ENCODE measurements around the gene CGNL1.
A peak's percentile ranks its signal among the peaks of the same experiment; 100 is the strongest.

The CGNL1 gene, protein sequence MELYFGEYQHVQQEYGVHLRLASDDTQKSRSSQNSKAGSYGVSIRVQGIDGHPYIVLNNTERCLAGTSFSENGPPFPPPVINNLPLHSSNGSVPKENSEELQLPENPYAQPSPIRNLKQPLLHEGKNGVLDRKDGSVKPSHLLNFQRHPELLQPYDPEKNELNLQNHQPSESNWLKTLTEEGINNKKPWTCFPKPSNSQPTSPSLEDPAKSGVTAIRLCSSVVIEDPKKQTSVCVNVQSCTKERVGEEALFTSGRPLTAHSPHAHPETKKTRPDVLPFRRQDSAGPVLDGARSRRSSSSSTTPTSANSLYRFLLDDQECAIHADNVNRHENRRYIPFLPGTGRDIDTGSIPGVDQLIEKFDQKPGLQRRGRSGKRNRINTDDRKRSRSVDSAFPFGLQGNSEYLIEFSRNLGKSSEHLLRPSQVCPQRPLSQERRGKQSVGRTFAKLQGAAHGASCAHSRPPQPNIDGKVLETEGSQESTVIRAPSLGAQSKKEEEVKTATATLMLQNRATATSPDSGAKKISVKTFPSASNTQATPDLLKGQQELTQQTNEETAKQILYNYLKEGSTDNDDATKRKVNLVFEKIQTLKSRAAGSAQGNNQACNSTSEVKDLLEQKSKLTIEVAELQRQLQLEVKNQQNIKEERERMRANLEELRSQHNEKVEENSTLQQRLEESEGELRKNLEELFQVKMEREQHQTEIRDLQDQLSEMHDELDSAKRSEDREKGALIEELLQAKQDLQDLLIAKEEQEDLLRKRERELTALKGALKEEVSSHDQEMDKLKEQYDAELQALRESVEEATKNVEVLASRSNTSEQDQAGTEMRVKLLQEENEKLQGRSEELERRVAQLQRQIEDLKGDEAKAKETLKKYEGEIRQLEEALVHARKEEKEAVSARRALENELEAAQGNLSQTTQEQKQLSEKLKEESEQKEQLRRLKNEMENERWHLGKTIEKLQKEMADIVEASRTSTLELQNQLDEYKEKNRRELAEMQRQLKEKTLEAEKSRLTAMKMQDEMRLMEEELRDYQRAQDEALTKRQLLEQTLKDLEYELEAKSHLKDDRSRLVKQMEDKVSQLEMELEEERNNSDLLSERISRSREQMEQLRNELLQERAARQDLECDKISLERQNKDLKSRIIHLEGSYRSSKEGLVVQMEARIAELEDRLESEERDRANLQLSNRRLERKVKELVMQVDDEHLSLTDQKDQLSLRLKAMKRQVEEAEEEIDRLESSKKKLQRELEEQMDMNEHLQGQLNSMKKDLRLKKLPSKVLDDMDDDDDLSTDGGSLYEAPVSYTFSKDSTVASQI

DNA sequence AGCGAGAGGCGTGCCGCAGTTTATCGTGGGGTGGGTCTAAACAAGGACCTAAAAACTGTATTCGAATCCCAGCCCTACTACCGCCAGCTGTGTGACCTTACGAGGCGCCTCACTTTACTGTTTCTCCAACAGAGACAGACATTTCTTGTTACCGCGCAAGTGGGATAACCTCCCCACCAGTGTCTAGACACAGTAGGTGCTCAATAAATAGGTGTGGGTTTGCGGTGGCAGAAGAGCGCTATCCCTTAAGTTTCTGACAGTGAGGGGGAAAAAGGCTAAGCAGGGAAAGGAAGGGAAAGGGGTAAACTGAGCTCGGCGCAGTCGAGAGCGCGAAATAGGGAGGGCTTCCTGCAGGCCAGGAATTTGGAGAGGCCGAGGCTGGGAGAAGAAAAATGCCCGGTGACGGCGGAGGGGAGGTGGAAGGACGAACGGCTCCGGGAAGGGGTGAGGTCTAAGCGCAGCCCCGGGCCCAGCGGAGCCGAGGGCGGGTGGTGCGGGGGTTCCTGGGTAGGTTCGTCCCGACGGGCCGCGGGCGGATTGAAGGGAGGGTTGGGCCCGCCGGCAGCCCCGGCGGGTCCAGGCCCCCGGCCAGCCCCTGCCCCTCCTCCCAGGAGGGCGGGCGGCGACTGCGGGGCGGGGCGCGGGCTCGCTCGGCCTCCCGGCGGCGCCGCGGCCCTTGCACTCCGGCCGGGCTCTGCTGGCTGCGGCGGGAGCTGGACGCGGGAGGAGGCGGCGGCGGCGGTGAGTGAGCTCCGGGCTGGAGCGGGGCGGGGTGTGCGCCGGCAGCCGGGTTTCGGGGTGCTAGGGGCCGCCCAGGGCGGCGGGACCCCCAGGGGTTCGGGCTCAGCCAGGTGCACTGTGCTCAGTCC lies at the start of gene CGNL1:
TSS of gene CGNL1 (plus strand) at position 679 of the 869 bp plus-strand sequence. CDS start 61,495 bp downstream, outside the sequence.
- peak; percentile 76 for DNase-seq (ENCODE audit: low spot score)

DNA sequence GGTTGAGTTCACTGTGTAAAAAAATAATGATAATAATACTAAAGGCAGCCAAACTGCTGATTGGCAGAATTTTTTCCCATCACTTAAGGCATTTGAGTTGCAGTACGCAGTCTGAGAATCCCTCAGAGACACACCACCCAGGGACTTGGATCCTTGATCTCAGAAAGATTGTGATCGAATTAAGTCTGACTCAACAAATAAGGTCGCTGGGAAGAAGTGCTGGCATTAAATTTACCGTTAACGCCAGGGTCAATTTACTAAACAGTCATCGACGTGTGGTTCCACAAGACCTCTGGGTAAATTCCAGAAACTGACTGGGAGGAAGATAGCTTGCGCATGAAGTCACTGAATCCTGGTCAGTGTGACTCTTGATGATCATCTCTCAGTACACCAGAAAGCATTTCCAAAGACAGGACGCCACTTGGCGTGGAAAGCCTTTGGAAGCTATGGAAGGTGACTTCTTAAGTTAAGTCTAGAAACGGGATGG lies 48.3 kb upstream of the CGNL1 start:
- DNase-seq (ENCODE audit: low spot score): no peak

DNA sequence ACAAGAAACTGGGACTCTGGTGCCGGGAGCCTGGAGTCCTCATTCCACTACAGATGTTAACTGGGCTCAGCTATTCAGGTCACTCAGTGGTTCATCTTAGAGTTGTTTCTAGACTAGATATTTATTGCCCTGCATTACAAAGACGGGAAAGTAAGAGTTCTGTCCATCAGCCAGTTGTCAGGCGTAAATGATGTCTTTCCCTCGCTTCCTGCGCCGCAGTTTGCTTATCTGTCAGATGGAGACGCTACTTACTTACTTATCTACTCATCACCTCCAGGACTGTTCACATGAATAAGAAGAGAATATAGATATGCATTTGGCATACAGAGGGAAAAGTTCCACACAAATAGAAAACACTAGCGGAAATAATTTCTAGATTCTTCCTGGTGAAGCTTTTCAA lies 47.8 kb upstream of the CGNL1 start:
- no peak for DNase-seq (ENCODE audit: low spot score)

DNA sequence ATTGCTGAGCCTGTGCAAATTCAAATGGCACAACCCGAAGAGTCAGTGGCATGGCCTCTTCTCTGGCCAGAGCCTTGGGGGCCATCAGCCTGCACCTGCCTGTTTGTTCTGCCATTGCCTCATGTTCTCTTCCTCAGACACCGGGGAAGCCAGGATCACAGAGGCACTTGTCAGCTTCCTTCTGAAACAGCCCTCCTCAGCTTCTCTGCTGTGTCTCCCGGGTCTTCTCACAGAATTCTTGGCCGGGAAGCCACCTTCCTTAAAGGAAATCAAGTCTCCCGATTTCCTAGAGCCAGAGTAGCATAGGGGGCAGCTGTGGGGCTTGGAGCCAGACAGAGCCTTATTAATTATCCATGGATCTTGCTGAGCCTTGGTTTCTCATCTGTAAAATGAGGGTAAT lies 47.4 kb upstream of the CGNL1 start:
- DNase-seq (ENCODE audit: low spot score): no peak

DNA sequence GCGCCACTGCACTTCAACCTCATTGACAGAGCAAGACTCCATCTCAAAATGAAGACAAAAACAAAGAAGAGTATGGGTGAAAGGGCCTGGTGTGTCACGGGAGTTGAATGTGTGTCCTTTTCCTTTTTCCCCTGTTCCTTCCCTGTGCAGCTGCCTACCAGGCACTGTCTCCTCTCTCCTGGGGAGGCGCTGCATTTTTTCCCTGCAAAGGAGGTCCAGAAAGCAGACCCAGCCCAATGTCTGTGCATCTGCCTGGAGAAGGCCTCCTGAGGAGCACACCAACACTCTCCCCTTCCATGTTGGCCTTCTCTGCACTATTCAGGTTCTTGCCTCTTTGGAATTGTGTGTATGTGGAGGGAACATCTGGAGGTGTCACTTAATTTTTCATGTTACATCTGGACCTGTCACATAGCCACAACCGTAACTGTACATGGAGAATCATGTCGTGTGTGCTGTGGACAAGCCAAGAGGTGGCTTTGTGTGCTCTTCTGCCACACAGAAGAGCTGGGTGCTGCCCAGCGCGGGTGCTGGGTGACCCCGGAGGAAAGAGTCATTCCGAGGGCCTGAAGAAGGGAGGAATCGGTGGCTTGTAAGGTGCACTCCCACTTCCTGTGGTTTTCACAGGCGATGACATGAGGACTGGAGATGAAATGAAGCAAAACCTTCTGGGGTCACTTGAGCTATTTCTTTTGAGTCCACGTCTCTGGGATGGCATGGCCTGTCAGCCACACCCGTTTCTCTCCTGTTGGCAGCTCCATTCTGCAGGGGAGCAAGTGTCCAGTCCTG lies 46.5 kb upstream of the CGNL1 start:
- DNase-seq (ENCODE audit: low spot score): no peak

DNA sequence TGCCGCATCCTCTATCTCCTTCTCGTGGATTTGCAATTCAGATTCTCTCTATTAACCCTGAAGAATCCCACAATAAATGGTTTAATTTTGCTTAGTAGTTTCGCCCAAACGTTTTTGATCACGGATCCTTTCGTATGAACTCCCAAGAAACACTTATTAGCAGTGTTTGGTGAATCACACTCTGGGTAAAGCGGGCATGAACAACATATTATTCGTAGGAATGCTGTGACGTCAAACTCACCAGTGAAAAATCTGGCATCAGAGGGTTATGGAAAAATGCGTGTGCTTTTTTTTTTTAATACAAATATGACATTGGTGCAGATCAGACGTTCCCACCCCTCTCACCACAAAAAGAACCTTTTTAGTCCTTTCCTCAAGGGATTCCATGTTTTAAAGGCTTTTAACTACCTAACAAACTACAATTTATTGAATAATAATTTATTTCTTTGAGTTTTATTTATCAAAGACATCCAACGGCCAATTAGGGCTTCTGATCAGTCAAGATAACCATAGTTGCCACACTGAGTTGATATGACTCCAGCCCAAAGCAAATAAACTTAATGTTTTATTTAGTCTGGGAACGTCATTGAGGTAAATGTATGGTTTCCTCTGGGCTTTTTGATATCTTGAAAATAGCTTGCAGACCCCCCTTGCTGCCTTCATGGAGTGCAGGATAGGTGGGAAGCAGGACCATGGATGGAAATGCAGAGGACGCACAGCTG lies 45.5 kb upstream of the CGNL1 start:
- DNase-seq (ENCODE audit: low spot score): no peak

DNA sequence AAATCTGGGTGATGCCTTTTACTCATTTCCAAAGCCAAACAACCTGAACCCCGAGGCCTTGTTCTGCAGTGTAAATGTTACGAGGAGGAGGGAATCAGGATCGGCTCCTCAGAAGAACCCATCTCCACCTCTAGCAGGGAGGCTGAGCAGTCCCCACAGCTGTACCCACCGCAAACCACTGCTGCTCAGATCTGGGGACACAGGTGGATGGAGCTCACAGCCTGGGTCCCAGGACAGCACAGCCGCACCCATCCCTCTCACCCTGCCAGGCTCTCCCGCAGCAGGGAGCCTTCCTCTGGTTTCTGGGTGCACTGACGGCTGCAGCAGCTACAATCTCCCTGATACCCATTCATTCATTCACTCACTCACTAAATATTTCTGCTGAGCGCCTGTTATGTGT lies 44.0 kb upstream of the CGNL1 start:
- DNase-seq (ENCODE audit: low spot score): no peak

DNA sequence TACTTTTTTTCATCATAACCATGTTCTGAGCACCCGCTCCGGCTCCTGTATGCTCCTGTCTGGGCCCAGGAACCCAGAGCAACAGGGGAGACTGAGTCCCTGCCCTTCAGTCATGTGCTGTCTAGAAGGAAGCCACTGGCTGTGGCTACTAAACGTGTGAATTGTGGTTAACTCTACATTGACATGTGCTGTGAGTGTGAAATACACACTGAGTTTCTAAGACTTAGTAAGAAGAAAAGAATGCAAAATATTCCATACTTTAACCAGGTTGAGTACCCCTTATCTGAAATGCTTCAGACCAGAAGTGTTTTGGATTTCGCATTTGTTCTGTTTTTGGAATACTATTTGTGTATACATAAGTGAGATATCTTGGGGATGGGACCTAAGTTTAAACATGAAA lies 42.8 kb upstream of the CGNL1 start:
- DNase-seq (ENCODE audit: low spot score): no peak

DNA sequence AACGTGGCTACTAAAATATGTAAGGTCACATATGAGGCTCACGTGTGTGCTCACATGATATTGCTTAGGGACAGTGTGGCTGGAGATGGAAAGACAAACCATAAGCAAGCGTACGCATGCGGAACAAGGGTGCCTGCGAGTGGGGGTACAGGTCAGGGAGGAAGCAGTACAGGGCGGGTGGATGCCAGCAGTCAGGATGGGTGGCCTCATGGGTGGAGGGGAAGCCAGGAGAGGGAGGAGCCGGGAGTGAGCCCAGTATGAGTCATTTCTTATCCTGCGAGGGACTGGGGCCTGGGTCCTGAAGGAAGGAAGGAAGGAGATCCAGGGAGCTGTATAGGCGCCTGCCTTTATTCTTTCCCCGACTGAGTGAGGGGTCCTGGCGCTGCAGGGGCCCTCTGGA lies 42.0 kb upstream of the CGNL1 start:
- DNase-seq (ENCODE audit: low spot score): no peak

DNA sequence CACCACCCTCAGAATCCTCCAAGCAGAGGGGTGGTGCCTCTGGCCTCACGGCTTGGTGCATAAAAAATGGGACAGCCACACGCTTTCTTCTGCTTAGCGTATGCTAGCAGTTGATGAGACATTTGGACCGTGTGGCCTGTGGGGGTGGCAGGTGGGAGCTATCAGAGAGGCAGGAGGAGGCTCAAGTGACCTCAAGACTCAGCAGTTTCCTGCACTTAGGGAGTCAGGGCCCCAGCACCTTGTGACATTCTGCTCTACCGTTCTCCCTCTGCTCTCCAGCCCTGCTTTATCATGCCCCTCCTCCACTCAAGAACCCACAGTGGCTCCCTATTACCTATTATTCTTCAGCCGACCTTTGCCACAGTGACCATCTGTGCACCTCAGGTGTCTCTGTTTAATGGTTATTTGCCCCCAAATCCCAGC lies 41.0 kb upstream of the CGNL1 start:
- DNase-seq (ENCODE audit: low spot score): no peak

DNA sequence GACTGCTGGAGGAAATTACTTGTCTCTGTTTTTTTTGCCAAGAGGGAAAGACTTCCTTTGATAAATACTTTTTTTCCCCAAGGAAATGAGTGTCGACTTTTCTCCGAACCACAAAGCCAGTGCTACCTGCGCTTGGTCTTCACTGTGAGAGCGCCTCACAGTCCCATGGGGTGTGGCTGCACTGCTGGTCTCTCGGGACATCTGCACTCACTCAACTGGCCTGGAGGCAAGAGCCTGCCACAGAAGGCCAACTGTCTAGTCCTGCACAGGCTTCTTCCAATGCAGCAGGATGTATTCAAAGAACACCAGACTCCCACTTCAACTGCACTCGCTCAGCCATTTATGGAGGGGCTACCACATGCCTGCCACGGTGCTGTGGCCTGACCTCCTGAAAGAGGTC lies 40.6 kb upstream of the CGNL1 start:
- DNase-seq (ENCODE audit: low spot score): no peak

DNA sequence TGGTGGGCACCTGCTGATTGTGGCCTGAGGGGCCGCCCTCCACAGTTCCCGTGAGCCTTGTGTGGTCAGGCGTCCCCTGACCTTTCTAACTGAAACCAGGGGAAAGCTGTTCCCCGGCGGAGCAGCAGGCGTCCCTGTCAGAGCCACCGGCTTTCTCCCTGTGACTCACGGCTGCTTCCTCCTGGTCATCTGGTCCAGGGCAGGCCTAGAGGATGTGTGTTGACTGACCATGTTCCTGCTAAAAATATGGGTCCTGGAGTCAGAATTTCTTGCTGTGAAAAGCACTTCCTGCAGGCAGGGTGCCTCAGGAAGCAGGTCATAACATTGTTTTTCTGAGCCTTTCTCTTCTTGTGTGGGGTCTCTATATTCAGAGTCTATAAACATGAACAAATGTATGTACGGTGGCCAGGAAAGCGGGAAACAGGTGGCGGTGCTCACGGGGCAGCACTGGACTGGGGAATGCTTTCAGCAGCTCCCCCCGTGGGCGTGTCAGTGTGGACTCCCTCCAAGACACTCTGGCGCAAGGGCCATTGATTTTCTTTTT lies 38.4 kb upstream of the CGNL1 start:
- DNase-seq (ENCODE audit: low spot score): no peak

DNA sequence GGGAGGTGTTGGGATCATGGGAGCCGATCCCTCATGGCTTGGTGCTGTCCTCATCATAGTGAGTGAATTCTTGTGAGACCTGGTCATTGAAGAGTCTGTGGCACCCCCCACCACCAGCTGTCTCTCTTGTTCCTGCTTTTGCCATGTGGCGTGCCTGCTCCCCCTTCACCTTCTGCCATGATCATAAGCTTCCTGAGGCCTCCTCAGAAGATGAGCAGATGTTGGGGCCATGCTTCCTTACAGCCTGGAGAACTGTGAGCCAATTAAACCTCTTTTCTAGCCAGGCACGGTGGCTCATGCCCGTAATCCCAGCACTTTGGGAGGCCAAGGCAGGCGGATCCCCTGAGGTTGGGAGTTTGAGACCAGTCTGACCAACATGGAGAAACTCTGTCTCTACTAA lies 37.0 kb upstream of the CGNL1 start:
- DNase-seq (ENCODE audit: low spot score): no peak

DNA sequence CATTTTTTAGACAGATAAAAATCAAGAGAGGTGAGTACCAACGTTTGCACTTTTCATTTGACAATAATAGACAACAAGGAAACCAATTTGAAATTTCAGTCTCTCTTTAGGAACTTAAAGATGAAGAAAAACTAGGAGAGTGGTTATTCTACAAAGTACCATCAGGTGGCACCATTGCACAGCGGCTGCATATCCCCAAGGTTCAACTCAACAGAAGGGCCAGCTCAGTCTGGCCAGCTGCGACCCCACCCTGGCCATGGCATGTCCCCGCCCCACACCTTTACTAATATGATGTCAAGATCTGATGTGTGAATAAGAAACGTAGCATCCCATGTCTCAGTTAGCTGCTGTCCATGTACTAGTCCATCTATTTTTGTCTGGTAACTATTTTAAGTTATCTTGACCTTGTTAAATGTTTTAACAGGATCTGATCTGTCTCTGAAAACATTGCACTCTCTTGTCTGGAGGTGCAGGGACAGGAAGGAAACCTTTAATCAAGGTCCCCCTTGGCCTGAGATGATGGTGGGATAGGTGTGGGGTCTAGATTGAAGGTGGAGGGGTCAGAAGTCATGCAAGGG lies 35.5 kb upstream of the CGNL1 start:
- DNase-seq (ENCODE audit: low spot score): peak; percentile 73

DNA sequence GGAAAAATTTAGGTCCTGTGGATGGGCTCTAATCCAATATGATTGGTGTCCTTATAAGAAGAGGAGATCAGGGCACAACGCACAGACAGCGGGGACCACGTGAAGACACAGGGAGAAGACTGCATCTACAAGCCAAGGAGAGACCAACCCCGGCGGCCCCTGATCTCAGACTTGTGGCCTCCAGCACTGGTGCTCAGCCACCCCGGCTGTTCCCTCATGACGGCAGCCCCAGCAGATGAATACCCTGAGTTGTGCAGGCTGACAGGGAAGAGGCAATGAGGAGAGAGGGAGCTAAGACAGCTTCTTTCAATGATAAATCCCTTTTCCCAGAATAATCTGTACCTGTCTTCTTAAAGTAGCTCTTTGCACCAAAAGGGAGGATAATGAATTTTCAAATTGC lies 33.3 kb upstream of the CGNL1 start:
- no peak for DNase-seq (ENCODE audit: low spot score)

DNA sequence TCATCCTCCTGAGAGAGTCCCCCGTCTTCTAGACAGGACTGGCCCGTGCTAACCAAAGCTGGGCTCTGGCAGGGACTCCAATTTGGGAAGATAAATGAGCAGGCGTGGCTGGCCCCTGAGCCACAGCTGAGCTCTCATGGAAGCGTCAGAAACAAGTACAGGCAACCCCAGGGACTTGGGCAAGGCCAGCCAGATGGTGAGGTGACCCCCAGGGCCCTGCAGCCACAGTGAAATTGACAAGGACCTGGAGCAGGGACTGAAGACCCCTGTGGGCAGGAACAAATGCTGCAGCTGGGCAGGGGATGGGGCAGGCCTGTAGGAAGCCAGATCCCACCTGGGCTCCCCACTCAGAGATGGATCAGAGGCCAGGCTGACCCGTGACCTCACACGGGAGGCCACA lies 32.8 kb upstream of the CGNL1 start:
- DNase-seq (ENCODE audit: low spot score): no peak

DNA sequence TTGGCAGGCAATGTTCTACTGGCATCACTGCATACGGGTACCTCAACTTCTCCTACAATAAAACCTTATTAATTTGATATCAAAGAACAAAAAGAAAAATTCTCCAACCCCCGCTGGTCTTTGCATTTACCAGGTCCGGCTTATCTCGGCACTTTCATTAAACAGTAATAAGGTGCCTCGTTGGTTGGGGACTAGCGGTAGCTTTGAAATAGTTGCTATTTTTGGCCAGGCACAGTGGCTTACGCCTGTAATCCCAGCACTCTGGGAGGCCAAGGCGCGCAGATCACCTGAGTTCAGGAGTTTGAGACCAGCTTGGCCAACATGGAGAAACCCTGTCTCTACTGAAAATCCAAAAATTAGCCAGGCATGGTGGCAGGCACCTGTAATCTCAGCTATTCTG lies 32.0 kb upstream of the CGNL1 start:
- DNase-seq (ENCODE audit: low spot score): no peak

DNA sequence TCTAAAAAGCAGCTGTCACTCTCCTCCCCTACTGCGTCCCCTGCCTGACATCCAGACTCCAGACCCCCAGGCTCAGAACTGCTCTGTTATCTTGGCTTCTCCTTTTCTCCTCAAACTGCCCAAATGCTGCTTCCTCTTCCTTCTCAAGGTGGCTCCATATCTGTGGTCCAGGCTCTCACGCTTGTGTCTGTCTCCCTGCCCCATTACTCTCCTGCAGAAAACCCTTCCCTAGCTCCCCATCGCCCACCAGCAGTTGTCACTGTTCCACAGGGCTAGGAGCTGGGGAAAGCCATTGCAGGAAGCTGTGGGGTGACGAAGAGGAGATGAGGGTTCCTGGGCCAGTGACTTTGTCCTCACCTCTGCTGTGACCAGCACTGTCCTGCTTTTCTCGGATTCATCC lies 30.7 kb upstream of the CGNL1 start:
- DNase-seq (ENCODE audit: low spot score): no peak

DNA sequence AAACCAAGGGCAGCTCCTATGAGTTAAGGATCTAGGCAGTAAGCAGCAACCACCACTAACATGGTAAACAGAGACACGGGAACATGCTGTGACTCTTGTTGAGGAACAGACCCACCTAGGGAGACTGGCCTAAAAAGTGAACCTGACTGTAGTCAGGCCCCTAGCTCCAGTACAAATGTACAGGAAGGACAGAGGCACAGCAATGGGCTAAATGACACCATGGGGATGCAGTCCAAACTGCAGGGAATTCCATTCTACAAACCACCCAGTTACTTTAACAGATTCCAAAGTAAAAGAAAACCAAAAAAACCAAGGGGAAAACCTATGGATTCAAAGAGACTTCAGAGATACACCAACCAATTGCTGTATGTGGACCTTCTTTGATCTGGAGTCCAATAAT lies 28.2 kb upstream of the CGNL1 start:
- no peak for DNase-seq (ENCODE audit: low spot score)

All from left forelimb (tissue), 1 donor.